ENCODE results near the gene PFN3. TPM values are rescaled to one million over a fixed set of nuclear protein-coding genes. Genes with fewer than 3 reads are reported as not detected.

The PFN3 gene
- total and polyA plus RNA-seq, 2 experiments from 2014 or later = not detected

DNA sequence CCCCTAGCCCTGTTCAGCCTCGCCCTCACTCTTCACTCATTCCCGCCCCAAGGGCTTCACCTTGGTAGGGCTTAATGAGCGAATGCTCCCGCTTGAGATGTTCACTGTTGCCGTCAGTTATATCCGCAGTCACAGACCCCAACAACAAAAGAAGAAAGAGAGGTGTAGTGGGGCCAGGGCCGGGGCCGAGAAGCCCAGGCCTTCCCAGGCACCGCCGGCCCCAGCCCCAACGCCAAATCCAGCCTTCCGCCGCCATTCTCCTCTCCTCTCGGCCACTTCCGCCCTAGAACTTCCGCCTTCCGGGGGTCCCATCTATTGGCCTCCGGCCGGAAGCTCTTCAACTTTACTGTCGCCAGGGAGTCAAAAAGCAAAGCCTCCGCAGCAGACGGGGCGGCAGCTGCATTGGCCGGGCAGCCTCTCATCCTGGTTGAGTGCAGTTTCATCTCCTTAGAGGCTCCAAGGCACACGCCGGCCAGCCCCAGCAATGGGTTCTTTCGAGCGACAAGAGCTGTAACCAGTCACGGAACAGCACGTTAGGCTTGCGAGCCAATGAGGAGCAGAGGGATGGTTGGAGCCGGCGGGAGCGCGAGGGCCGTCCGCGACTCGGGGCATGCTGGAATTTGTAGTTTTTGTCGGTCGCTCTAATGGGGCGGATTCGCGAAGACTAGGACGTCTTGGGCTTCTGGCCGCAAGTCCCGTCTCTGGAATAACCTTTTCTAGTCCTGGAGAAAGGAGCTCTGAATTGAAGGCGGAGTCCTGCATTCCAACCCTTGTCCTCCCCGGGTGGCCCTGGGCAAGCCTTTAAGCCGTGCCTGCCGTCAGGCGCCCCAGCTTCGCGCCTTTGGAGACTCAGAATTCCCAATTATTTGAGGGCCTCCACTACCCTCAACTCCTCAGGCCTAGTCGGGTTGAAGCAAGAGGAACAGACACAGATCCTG, 48.8 kb downstream of the PFN3 start, which contains the start of gene LMAN2:
LMAN2 (minus strand) TSS at position 277 of the 938 bp plus-strand sequence; CDS start at position 256, 21 bp downstream.
- Histone ChIP-seq H3K9me3 (ENCODE audit: low read depth) (no peaks in the 10 kb centered on the region), H3K27me3 (no peaks in the 10 kb centered on the region), H3K4me3 (peak within 1 kb of the TSS; percentile 72), H3K27ac (peak within 1 kb of the TSS; percentile 95), H3K36me3 (no peaks in the 10 kb centered on the region), H3K4me1 (ENCODE audit: low read depth) (peaks cover 7% of the 10 kb centered on the region)
- TF ChIP-seq, protein P1, sequence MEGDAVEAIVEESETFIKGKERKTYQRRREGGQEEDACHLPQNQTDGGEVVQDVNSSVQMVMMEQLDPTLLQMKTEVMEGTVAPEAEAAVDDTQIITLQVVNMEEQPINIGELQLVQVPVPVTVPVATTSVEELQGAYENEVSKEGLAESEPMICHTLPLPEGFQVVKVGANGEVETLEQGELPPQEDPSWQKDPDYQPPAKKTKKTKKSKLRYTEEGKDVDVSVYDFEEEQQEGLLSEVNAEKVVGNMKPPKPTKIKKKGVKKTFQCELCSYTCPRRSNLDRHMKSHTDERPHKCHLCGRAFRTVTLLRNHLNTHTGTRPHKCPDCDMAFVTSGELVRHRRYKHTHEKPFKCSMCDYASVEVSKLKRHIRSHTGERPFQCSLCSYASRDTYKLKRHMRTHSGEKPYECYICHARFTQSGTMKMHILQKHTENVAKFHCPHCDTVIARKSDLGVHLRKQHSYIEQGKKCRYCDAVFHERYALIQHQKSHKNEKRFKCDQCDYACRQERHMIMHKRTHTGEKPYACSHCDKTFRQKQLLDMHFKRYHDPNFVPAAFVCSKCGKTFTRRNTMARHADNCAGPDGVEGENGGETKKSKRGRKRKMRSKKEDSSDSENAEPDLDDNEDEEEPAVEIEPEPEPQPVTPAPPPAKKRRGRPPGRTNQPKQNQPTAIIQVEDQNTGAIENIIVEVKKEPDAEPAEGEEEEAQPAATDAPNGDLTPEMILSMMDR (IDR thresholded peaks at IDR 0.05; ENCODE audit: low read depth, low read length) = no peak
- peak; percentile 93 to 98 for DNase-seq (ENCODE audit: low read depth in 1 of 2, low spot score in 1 of 2)

DNA sequence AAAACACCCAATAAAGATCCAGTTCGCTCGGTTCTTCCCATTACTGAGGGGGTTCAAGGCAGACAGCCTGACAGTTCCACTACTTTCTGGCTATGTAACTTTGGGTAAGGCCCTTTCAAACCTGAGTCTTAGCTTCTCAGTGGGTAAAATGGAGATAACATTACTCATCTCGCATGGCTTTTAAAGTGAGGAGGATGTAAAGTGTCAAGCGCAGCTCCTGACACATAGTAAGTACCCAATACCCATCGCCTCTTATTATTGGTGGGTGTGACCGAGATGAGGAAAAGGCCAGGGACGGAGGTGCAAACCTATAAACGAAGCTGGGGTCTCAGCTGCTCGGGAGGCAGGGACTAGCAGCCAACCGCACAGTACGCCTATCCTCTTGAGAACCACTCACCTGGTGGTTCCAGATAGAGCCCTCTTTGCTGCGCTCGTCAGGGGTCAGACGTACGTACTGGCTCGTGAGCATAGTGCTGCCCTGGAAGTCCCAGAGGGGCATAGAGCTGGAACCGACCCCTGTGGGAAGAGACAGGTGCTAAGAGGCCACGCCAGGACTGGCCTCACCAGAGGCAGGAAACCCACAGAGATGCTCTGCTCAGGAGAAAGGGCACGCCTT, 49.6 kb downstream of the PFN3 start:
- H3K9me3 ChIP-seq (ENCODE audit: low read depth) = no peaks in the 10 kb centered on the region
- H3K4me3 ChIP-seq = peak overlapping the region; percentile 72
- peaks cover under 1% of the 10 kb centered on the region for H3K36me3 ChIP-seq
- peaks cover 7% of the 10 kb centered on the region for H3K4me1 ChIP-seq (ENCODE audit: low read depth)
- H3K27me3 ChIP-seq = no peaks in the 10 kb centered on the region
- no peak for DNase-seq (ENCODE audit: low read depth in 1 of 2, low spot score in 1 of 2)
- H3K27ac ChIP-seq = peak overlapping the region; percentile 95
- TF ChIP-seq, protein P1 (IDR thresholded peaks at IDR 0.05; ENCODE audit: low read depth, low read length) = no peak

Other genes starting within 250 kb of the PFN3 start
- gene RAB24, start 96.9 kb downstream of the PFN3 start, total RNA-seq = 69.2 and 94.7 TPM in 2 replicates
- gene RAB24, start 96.9 kb downstream of the PFN3 start, polyA plus RNA-seq = 70.7 and 81.5 TPM in 2 replicates
- 86.0 and 156 TPM in 2 replicates for gene PRELID1, start 96.9 kb downstream of the PFN3 start, total RNA-seq
- 134 and 185 TPM in 2 replicates for gene PRELID1, start 96.9 kb downstream of the PFN3 start, polyA plus RNA-seq
- 15.2 and 112 TPM in 2 replicates for gene MXD3, start 88.8 kb downstream of the PFN3 start, total RNA-seq
- gene MXD3, start 88.8 kb downstream of the PFN3 start, polyA plus RNA-seq = 7.3 and 50.5 TPM in 2 replicates
- 163 and 198 TPM in 2 replicates for gene LMAN2, start 49.0 kb downstream of the PFN3 start, total RNA-seq
- 213 and 261 TPM in 2 replicates for gene LMAN2, start 49.0 kb downstream of the PFN3 start, polyA plus RNA-seq
- 68.1 and 139 TPM in 2 replicates for gene RGS14, start 42.7 kb downstream of the PFN3 start, total RNA-seq
- 33.6 and 76.5 TPM in 2 replicates for gene RGS14, start 42.7 kb downstream of the PFN3 start, polyA plus RNA-seq
- not detected in 2 replicates for gene SLC34A1, start 16.2 kb downstream of the PFN3 start, total RNA-seq
- gene SLC34A1, start 16.2 kb downstream of the PFN3 start, polyA plus RNA-seq = not detected in 2 replicates
- 3.4 and 4.6 TPM in 2 replicates for gene F12, start 8.9 kb upstream of the PFN3 start, total RNA-seq
- 5.0 and 13.6 TPM in 2 replicates for gene F12, start 8.9 kb upstream of the PFN3 start, polyA plus RNA-seq
- 43.7 and 62.1 TPM in 2 replicates for gene GRK6, start 26.0 kb upstream of the PFN3 start, total RNA-seq
- 39.6 and 62.0 TPM in 2 replicates for gene GRK6, start 26.0 kb upstream of the PFN3 start, polyA plus RNA-seq
- gene PRR7, start 46.2 kb upstream of the PFN3 start, total RNA-seq = 26.4 and 29.0 TPM in 2 replicates
- 27.1 and 29.2 TPM in 2 replicates for gene PRR7, start 46.2 kb upstream of the PFN3 start, polyA plus RNA-seq
- 258 and 295 TPM in 2 replicates for gene DBN1, start 73.0 kb upstream of the PFN3 start, total RNA-seq
- 147 and 185 TPM in 2 replicates for gene DBN1, start 73.0 kb upstream of the PFN3 start, polyA plus RNA-seq
- 165 and 255 TPM in 2 replicates for gene PDLIM7, start 96.9 kb upstream of the PFN3 start, total RNA-seq
- 328 and 537 TPM in 2 replicates for gene PDLIM7, start 96.9 kb upstream of the PFN3 start, polyA plus RNA-seq
- 2.4 and 6.0 TPM in 2 replicates for gene DOK3, start 109.2 kb upstream of the PFN3 start, total RNA-seq
- 0.95 and 3.7 TPM in 2 replicates for gene DOK3, start 109.2 kb upstream of the PFN3 start, polyA plus RNA-seq
- 183 and 223 TPM in 2 replicates for gene DDX41, start 116.3 kb upstream of the PFN3 start, total RNA-seq
- gene DDX41, start 116.3 kb upstream of the PFN3 start, polyA plus RNA-seq = 107 and 109 TPM in 2 replicates
- gene FAM193B, start 153.9 kb upstream of the PFN3 start, total RNA-seq = 62.2 and 80.9 TPM in 2 replicates
- 67.4 and 80.2 TPM in 2 replicates for gene FAM193B, start 153.9 kb upstream of the PFN3 start, polyA plus RNA-seq
- 146 and 176 TPM in 2 replicates for gene TMED9, start 191.5 kb upstream of the PFN3 start, total RNA-seq
- gene TMED9, start 191.5 kb upstream of the PFN3 start, polyA plus RNA-seq = 228 and 317 TPM in 2 replicates
- 29.0 and 44.3 TPM in 2 replicates for gene B4GALT7, start 199.5 kb upstream of the PFN3 start, total RNA-seq
- gene B4GALT7, start 199.5 kb upstream of the PFN3 start, polyA plus RNA-seq = 31.6 and 42.3 TPM in 2 replicates

Measured in cardiac muscle cell (in vitro differentiated cells and primary cell).